IMR-90 (cell line): ENCODE results near the gene EIF5A. TPM values are rescaled to one million over a fixed set of nuclear protein-coding genes. Genes with fewer than 3 reads are reported as not detected.

Experiments used
- ELK1 ChIP-seq: fragments of 150-350 bp; IDR thresholded peaks from 2 replicates; pipeline ENCODE4 v1.6.1; 2016; ENCODE audit warnings: low read depth, mild to moderate bottlenecking, low read length, moderate library complexity, borderline replicate concordance
- SMC3 ChIP-seq: fragments of 150-350 bp; IDR thresholded peaks from 2 replicates; pipeline ENCODE4 v1.6.1; 2016; ENCODE audit warnings: low read depth, mild to moderate bottlenecking, antibody characterized with exemption, low read length, moderate library complexity
- polyA plus RNA-seq, 3 experiments: library from polyadenylated mRNA; depleted of rRNA; stranded (reverse); fragments of >200 nt; gene quantifications; 2 replicates each; pipeline ENCODE4 v1.2.3, GENCODE V29; 2012; ENCODE audit warnings: low replicate concordance in 1 of 3
- total RNA-seq: library from RNA; depleted of rRNA; stranded (reverse); fragments of >200 nt; gene quantifications from 2 replicates; pipeline ENCODE4 v1.2.3, GENCODE V29; 2012

Gene EIF5A
- total and polyA plus RNA-seq, 2 of the 4 experiments (the other 2 are of a cell fraction) = 782 to 883 TPM

- no peak for TF ChIP-seq ELK1
- TF ChIP-seq SMC3 = no peak
These were observed 45.6 kb downstream of the EIF5A start (continued) for GRCh38 chr17:7352910-7353635.
